Right lobe of liver (tissue), 4 donors: ENCODE results near the gene NYAP2.

Source experiments
- POLR2A ChIP-seq: fragments of 450-650 bp; IDR thresholded peaks from one replicate; pipeline ENCODE4 v1.6.1; 2017; ENCODE audit warnings: antibody characterized with exemption, mild to moderate bottlenecking
- TF ChIP-seq, protein P1 (sequence below), 4 donors: fragments of 200-600 bp in 3 of 4; fragments of 450-650 bp in 1 of 4; IDR thresholded peaks; one replicate each; pipeline versions ENCODE4 v1.5.1 to v1.8.0; 2016 to 2022; ENCODE audit warnings: antibody characterized with exemption in 4 of 4, mild to moderate bottlenecking in 2 of 4
- donor health status: DM: no; HTN: no; CAD: no.
- donor health status: DM: no; HTN: no; CAD: no.
- donor health status: DM: no; HTN: yes; CAD: no.

- TF ChIP-seq, protein P1, sequence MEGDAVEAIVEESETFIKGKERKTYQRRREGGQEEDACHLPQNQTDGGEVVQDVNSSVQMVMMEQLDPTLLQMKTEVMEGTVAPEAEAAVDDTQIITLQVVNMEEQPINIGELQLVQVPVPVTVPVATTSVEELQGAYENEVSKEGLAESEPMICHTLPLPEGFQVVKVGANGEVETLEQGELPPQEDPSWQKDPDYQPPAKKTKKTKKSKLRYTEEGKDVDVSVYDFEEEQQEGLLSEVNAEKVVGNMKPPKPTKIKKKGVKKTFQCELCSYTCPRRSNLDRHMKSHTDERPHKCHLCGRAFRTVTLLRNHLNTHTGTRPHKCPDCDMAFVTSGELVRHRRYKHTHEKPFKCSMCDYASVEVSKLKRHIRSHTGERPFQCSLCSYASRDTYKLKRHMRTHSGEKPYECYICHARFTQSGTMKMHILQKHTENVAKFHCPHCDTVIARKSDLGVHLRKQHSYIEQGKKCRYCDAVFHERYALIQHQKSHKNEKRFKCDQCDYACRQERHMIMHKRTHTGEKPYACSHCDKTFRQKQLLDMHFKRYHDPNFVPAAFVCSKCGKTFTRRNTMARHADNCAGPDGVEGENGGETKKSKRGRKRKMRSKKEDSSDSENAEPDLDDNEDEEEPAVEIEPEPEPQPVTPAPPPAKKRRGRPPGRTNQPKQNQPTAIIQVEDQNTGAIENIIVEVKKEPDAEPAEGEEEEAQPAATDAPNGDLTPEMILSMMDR (IDR thresholded peaks at IDR 0.05) = no peak
- no peak for TF ChIP-seq POLR2A
Measured at GRCh38 chr2:225667445-225667844, 267.9 kb downstream of the NYAP2 start.
